ENCODE measurements around the gene OR2A25.

- TF ChIP-seq POLR2AphosphoS5 (IDR thresholded peaks at IDR 0.05; ENCODE audit: insufficient read depth in 1 of 2, low read depth in 1 of 2), result no peak
- TF ChIP-seq CTCF (IDR thresholded peaks at IDR 0.05), result no peak
These were observed 33.2 kb upstream of the OR2A25 start for GRCh38 chr7:144036302-144036885.

Measured in vagina (tissue), 2 donors.